A673 (cell line): ENCODE measurements around the gene RNASE7. TPM values are rescaled to one million over a fixed set of nuclear protein-coding genes. Genes with fewer than 3 reads are reported as not detected.

Source experiments
- BruUV-seq: library from RNA; stranded (reverse); fragments of 400-500 nt; replicated peaks from 2 replicates; lab custom pipeline; 2021; lab: Mats Ljungman, UMichigan
- CTCF ChIA-PET: fragments of 300-600 bp; sonication (Branson Sonifier 250); formaldehyde crosslinking; loops from one replicate; lab custom pipeline; 2022; ENCODE audit warnings: antibody characterized with exemption; lab: Charles Lee
- POLR2A ChIA-PET: fragments of 300-600 bp; sonication (Branson Sonifier 250); formaldehyde crosslinking; loops from one replicate; lab custom pipeline; 2022; ENCODE audit warnings: antibody characterized with exemption; ENCODE audit not compliant: low non-redundant PET; lab: Charles Lee
- DNase-seq: peaks from one replicate; pipeline ENCODE4 v3.0.0-alpha.2; 2015; ENCODE audit warnings: low spot score
- H3K27ac ChIP-seq: fragments of 200-600 bp; sonication (generic); 2 replicates; pipeline ENCODE4 v1.5.1; 2016; ENCODE audit warnings: mixed run types, low read depth, mild to moderate bottlenecking, mixed read lengths, antibody characterized with exemption, low read length; ENCODE audit not compliant: poor library complexity, severe bottlenecking
- H3K27me3 ChIP-seq: fragments of 200-600 bp; sonication (generic); replicated peaks from 2 replicates; pipeline ENCODE4 v1.6.1; 2017; ENCODE audit warnings: mixed run types, low read depth, mild to moderate bottlenecking, mixed read lengths, antibody characterized with exemption, low read length; ENCODE audit not compliant: insufficient read depth, poor library complexity
- H3K36me3 ChIP-seq: fragments of 200-600 bp; sonication (generic); 2 replicates; pipeline ENCODE4 v1.6.1; 2016; ENCODE audit warnings: mixed run types, mild to moderate bottlenecking, mixed read lengths, antibody characterized with exemption, low read length; ENCODE audit not compliant: insufficient read depth, poor library complexity, severe bottlenecking
- H3K4me1 ChIP-seq: fragments of 200-600 bp; sonication (generic); 2 replicates; pipeline ENCODE4 v1.6.1; 2017; ENCODE audit warnings: mixed run types, mild to moderate bottlenecking, mixed read lengths, antibody characterized with exemption, low read length; ENCODE audit not compliant: insufficient read depth, poor library complexity, severe bottlenecking
- H3K4me3 ChIP-seq: fragments of 200-600 bp; sonication (generic); 2 replicates; pipeline ENCODE4 v1.5.1; 2016; ENCODE audit warnings: low read depth, mixed run types, mild to moderate bottlenecking, mixed read lengths, low read length; ENCODE audit not compliant: poor library complexity, severe bottlenecking
- H3K9me3 ChIP-seq: fragments of 200-600 bp; sonication (generic); 2 replicates; pipeline ENCODE4 v1.6.1; 2016; ENCODE audit warnings: mixed run types, low read depth, mild to moderate bottlenecking, mixed read lengths, antibody characterized with exemption, low read length; ENCODE audit not compliant: poor library complexity, severe bottlenecking
- EZH2 ChIP-seq: fragments of 200-600 bp; sonication (generic); IDR thresholded peaks from 2 replicates; pipeline ENCODE4 v1.6.1; 2017; ENCODE audit warnings: borderline replicate concordance, low read depth, mild to moderate bottlenecking, mixed read lengths, antibody characterized with exemption, low read length; ENCODE audit not compliant: poor library complexity, severe bottlenecking
- intact Hi-C: fragments of 100-400 bp; cut with micrococcal nuclease; formaldehyde crosslinking; loops from one replicate; pipeline ENCODE4 v1.10.0; 2022; ENCODE audit not compliant: unreplicated experiment
- total RNA-seq: library from RNA; stranded (reverse); gene quantifications from 2 replicates; pipeline ENCODE4 v1.2.3, GENCODE V29; 2021
- TF ChIP-seq, protein P1 (sequence below): fragments of 300-800, 200-600 bp; sonication (generic); conservative IDR thresholded peaks from 2 replicates; pipeline ENCODE4 v1.5.1; 2017; ENCODE audit warnings: low read depth, mild to moderate bottlenecking, antibody characterized with exemption, low read length, moderate library complexity, mixed read lengths

The RNASE7 gene
- total RNA-seq, 1 experiment from 2014 or later = not detected

DNA sequence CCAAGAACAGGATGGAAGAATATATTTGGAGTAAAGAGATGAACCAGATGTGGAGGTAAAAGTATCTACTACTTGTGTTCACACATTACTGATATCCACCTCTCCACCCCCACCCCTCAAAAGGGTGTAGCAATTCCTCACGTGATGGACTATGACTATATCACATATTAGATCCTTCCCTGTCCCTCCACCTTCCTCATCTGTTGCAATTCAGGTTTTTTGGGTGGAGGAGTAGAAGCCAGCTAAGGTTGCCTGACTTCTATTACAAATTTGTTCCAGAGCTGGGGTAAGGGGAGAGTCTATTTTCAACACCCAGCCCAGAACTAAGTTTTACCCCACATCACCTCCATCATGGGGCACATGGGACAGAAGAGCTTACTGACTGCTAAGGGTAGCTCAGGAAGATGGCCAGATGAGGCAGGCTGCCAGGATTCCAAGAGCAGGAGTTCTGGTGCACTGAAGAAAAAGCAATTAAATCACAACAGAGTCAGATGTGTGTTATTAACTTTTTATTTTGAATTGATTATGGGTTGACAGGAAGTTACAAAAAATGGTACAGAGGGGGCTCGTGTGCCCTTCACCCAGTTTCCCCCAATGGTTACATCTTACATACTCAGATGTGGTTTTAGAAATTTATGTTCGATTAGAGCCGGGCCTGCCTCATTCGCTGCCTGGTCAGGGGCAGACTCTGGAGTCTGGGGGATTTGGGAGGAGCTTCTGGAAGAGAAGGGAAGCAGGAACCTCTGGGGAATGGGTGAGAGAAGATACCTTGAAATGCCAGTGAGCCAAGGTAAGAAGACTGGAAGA, 9.6 kb upstream of the RNASE7 start:
- intact Hi-C loops = loop anchor here (10.0 kb wide), 1 partner anchor 338 kb away; no protein-coding TSS in a partner anchor
- TF ChIP-seq, protein P1, sequence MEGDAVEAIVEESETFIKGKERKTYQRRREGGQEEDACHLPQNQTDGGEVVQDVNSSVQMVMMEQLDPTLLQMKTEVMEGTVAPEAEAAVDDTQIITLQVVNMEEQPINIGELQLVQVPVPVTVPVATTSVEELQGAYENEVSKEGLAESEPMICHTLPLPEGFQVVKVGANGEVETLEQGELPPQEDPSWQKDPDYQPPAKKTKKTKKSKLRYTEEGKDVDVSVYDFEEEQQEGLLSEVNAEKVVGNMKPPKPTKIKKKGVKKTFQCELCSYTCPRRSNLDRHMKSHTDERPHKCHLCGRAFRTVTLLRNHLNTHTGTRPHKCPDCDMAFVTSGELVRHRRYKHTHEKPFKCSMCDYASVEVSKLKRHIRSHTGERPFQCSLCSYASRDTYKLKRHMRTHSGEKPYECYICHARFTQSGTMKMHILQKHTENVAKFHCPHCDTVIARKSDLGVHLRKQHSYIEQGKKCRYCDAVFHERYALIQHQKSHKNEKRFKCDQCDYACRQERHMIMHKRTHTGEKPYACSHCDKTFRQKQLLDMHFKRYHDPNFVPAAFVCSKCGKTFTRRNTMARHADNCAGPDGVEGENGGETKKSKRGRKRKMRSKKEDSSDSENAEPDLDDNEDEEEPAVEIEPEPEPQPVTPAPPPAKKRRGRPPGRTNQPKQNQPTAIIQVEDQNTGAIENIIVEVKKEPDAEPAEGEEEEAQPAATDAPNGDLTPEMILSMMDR = no peak
- TF ChIP-seq EZH2 = no peak
- Histone ChIP-seq H3K4me1 (no peaks in the 10 kb centered on the region), H3K36me3 (no peaks in the 10 kb centered on the region), H3K4me3 (no peak overlapping the region), H3K27ac (no peak overlapping the region), H3K27me3 (no peaks in the 10 kb centered on the region), H3K9me3 (no peaks in the 10 kb centered on the region)
- DNase-seq = no peak
- POLR2A ChIA-PET = no interaction called here
- CTCF ChIA-PET = no interaction called here
- BruUV-seq = no TSS peak

DNA sequence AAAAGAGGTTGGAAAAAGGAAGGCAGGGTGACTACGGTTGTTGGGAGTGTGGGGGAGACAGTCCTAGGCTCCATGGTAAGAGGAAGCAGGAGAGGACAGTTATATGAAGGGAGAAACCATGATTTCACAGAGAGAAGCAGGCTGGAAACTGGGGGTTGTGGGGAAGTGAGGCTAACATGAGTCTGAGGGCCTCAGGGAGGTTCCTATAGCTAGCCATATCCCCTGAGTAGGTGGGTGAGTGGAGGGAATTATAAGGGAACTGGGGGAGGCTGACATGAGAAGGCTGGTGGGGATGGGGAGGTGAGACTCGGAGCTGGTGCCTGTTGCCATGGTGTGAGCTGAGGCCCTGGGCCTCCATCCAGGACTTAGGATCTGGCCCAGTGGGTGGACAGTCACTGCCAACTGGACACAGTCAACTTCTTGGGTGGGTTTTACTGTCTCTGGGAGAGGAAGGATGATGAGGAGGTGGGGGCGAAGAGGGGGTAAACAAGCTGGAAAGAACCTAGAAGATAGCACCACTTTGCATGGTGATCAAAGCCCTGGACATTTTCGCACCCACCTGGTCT, 8.9 kb upstream of the RNASE7 start:
- no peak for DNase-seq
- Histone ChIP-seq H3K4me1 (no peaks in the 10 kb centered on the region), H3K4me3 (no peak overlapping the region), H3K27ac (no peak overlapping the region), H3K27me3 (no peaks in the 10 kb centered on the region), H3K36me3 (no peaks in the 10 kb centered on the region), H3K9me3 (no peaks in the 10 kb centered on the region)
- POLR2A ChIA-PET = no interaction called here
- intact Hi-C loops = loop anchor here (10.0 kb wide), 1 partner anchor 338 kb away; no protein-coding TSS in a partner anchor
- CTCF ChIA-PET = no interaction called here
- no TSS peak for BruUV-seq
- TF ChIP-seq, protein P1 = no peak
- TF ChIP-seq EZH2 = no peak

GRCh38 chr14:21034707-21035106, 7.5 kb upstream of the RNASE7 start, which contains the start of gene RNASE13:
TSS of gene RNASE13 (minus strand) at chr14:21034807. CDS start at chr14:21034288, 519 bp downstream.
- Histone ChIP-seq H3K36me3 (no peaks in the 10 kb centered on the region), H3K27ac (no peak within 1 kb of the TSS), H3K27me3 (no peaks in the 10 kb centered on the region), H3K4me3 (no peak within 1 kb of the TSS), H3K9me3 (no peaks in the 10 kb centered on the region), H3K4me1 (no peaks in the 10 kb centered on the region)
- ChIA-PET CTCF (interaction anchor here (1.0 kb wide), 1 partner anchor 19 kb away, joined by 4 read pairs; no protein-coding TSS in a partner anchor), POLR2A (no interaction called here)
- no TSS peak for BruUV-seq
- no peak for DNase-seq
- intact Hi-C loops = loop anchor here (10.0 kb wide), 1 partner anchor 340 kb away; no protein-coding TSS in a partner anchor
- TF ChIP-seq, protein P1 = no peak
- no peak for TF ChIP-seq EZH2
